HEK293T (cell line): ENCODE data around the gene EDIL3.

ENCODE experiments used
- CTCF ChIA-PET: fragments of 350-600 bp; formaldehyde crosslinking; extraction: SDS; loops from one replicate; lab custom pipeline; 2021; ENCODE audit warnings: antibody characterized with exemption, inconsistent platforms; lab: Yijun Ruan, JAX
- POLR2A ChIA-PET: fragments of 350-600 bp; formaldehyde crosslinking; extraction: SDS; loops from one replicate; lab custom pipeline; 2020; ENCODE audit warnings: antibody characterized with exemption, inconsistent platforms; lab: Yijun Ruan, JAX
- DNase-seq: peaks from one replicate; pipeline ENCODE4 v3.0.0; 2012; ENCODE audit warnings: mixed read lengths; ENCODE audit errors: extremely low spot score
- ARNT ChIP-seq: fragments of 450-650 bp; IDR thresholded peaks from 2 replicates; pipeline ENCODE4 v1.6.1; 2017; ENCODE audit warnings: mild to moderate bottlenecking
- BHLHE40 ChIP-seq: fragments of 450-650 bp; IDR thresholded peaks from 2 replicates; pipeline ENCODE4 v1.6.1; 2016; ENCODE audit warnings: mild to moderate bottlenecking, moderate library complexity, borderline replicate concordance
- CTBP1 ChIP-seq: fragments of 450-650 bp; IDR thresholded peaks from 2 replicates; pipeline ENCODE4 v1.6.1; 2016; ENCODE audit warnings: borderline replicate concordance
- ELF4 ChIP-seq: fragments of 450-650 bp; IDR thresholded peaks from 2 replicates; pipeline ENCODE4 v1.6.1; 2017; ENCODE audit warnings: antibody characterized with exemption
- FOXA1 ChIP-seq: fragments of 450-650 bp; IDR thresholded peaks from 2 replicates; pipeline ENCODE4 v1.6.1; 2016; ENCODE audit warnings: mild to moderate bottlenecking
- FOXK2 ChIP-seq: fragments of 450-650 bp; IDR thresholded peaks from 2 replicates; pipeline ENCODE4 v1.6.1; 2016; ENCODE audit warnings: mild to moderate bottlenecking
- FOXM1 ChIP-seq: fragments of 450-650 bp; IDR thresholded peaks from 2 replicates; pipeline ENCODE4 v1.6.1; 2017; ENCODE audit warnings: mild to moderate bottlenecking, borderline replicate concordance
- HDGF ChIP-seq: fragments of 450-650 bp; IDR thresholded peaks from 2 replicates; pipeline ENCODE4 v1.6.1; 2017; ENCODE audit warnings: antibody characterized with exemption, borderline replicate concordance
- L3MBTL2 ChIP-seq: fragments of 450-650 bp; conservative IDR thresholded peaks from 2 replicates; pipeline ENCODE4 v1.6.1; 2016; ENCODE audit warnings: mild to moderate bottlenecking
- LEF1 ChIP-seq: fragments of 450-650 bp; IDR thresholded peaks from 2 replicates; pipeline ENCODE4 v1.6.1; 2017; ENCODE audit warnings: mild to moderate bottlenecking, borderline replicate concordance
- NFRKB ChIP-seq: fragments of 450-650 bp; IDR thresholded peaks from 2 replicates; pipeline ENCODE4 v1.6.1; 2016; ENCODE audit warnings: mild to moderate bottlenecking, moderate library complexity
- SP1 ChIP-seq: fragments of 450-650 bp; IDR thresholded peaks from 2 replicates; pipeline ENCODE4 v1.6.1; 2017
- SUZ12 ChIP-seq: fragments of 450-650 bp; IDR thresholded peaks from 2 replicates; pipeline ENCODE4 v1.6.1; 2016; ENCODE audit warnings: mild to moderate bottlenecking
- TARDBP ChIP-seq: fragments of 450-650 bp; IDR thresholded peaks from 2 replicates; pipeline ENCODE4 v1.6.1; 2016
- ZNF384 ChIP-seq: fragments of 450-650 bp; IDR thresholded peaks from 2 replicates; pipeline ENCODE4 v1.6.1; 2016
- TF ChIP-seq, protein P1 (sequence below): fragments of 450-650 bp; IDR thresholded peaks from 2 replicates; pipeline ENCODE4 v1.6.1; 2016

The EDIL3 gene

DNA sequence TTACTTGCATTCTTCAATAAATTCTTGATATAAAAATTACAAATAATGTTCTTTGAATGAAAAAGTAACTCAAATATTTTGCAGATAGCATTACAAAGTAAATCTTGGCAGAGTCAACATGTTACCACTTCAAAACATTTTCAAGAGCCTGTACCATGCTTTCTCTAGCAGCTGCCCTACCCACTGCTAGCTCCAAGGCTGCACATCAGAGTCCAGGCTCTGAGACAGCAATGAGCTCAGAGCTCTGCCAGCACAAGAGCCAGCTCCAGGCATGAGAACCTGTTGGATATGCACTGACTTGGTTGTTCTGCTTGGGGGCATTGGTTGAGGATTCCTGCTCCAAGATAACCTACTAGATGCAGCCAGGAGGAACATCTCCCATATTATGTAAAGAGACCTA is 452.7 kb downstream of the EDIL3 start:
- TF ChIP-seq SUZ12 = no peak
- TF ChIP-seq, protein P1, sequence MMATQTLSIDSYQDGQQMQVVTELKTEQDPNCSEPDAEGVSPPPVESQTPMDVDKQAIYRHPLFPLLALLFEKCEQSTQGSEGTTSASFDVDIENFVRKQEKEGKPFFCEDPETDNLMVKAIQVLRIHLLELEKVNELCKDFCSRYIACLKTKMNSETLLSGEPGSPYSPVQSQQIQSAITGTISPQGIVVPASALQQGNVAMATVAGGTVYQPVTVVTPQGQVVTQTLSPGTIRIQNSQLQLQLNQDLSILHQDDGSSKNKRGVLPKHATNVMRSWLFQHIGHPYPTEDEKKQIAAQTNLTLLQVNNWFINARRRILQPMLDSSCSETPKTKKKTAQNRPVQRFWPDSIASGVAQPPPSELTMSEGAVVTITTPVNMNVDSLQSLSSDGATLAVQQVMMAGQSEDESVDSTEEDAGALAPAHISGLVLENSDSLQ = no peak
- TF ChIP-seq TARDBP = no peak
- TF ChIP-seq ARNT = no peak
- TF ChIP-seq HDGF = no peak
- no peak for DNase-seq
- CTCF ChIA-PET = interaction anchor here (0.5 kb wide), 1 partner anchor 315 kb away, joined by 3 read pairs; no protein-coding TSS in a partner anchor
- POLR2A ChIA-PET = no interaction called here

DNA sequence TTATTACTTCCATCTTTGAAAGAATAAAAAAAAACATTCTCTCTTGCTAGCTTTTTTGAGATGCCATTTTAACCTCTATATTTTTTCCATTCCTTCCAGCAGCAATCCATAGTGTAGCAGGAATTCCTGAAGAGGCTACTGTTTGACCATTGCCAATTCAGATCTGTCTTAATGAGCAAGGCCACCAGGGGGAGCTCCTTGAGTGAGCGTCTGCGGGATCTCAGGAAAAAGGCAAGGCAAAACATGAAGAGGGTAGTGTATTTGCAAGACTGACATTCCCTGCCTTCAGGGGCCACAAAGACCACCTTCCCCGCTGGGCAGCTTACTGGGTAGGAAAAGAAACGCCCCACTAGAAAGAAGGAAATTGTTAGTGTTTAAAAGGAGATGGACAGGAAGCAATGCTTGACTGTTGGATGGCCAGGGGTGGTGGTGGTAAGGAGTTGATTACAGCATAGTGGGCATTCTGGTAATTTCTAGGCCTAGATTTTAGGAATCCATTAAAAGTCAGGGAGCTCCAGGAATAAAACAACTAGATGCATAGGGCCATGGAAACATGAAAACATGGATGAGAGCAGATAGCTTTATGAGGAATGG is 457.4 kb downstream of the EDIL3 start:
- POLR2A ChIA-PET = no interaction called here
- TF ChIP-seq L3MBTL2 (no peak), CTBP1 (no peak), SUZ12 (no peak), FOXA1 (no peak)
- DNase-seq = peak; percentile 61
- CTCF ChIA-PET = interaction anchor here (0.6 to 3.0 kb wide), 8 partner anchors 12 to 1170 kb away, joined by 3 to 16 read pairs (median 4); no protein-coding TSS in a partner anchor

DNA sequence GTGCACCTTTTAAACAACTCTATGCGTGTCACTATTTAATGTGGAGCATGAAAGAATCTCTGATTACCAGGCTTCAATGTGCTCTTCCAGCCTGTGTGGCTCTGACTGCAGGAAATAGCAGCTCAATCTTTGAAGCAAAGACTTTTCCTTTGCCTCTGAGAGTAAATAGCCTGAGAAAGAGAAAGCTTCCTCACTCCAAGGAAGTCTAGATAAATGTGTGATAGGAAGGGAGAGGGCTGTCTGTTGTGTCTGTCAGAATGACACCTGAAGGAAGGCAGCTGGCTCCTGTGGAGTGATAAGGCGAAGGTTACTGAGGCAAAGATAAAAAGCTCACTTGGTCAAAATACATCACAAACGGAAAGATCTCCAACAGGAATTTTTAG is 458.7 kb downstream of the EDIL3 start:
- CTCF ChIA-PET = interaction anchor here (3.0 kb wide), 1 partner anchor 14 kb away, joined by 16 read pairs; no protein-coding TSS in a partner anchor

DNA sequence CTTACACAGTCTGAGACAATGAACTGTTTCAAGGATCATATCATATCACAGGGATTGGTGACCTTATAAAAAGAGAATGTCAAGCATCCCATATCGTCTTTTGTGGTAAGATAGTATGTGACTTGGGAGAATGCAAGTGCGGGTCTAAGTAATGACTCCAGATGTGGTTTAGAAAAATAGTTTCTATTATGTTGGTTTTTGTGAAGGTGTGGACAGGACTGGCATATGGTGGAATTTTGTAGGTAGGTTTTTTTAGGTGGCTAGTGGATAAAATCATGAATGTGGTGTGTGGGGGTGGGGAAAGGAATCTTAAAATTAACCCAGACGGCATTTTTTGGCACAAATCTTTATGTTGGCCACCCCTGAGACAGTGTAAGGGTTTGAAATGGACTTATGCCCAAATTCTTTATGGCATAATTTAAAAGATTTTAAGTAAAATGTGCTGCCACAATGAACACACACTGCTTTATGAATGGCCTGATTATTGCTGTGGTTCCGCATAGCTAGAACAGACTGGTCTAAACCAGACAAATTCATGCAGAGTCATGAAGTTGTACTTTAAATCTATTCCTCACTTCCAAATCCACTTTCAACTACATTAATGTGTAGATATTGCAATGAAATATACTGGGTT is 459.2 kb downstream of the EDIL3 start:
- ChIA-PET CTCF (no interaction called here), POLR2A (no interaction called here)
- DNase-seq = no peak
- no peak for TF ChIP-seq ELF4
- TF ChIP-seq SP1 = no peak
- TF ChIP-seq FOXA1 = no peak
- TF ChIP-seq L3MBTL2 = no peak
- TF ChIP-seq NFRKB = no peak
- no peak for TF ChIP-seq CTBP1
- TF ChIP-seq HDGF = no peak
- no peak for TF ChIP-seq SUZ12
- no peak for TF ChIP-seq ARNT
- TF ChIP-seq, protein P1 = no peak
- no peak for TF ChIP-seq TARDBP
- TF ChIP-seq LEF1 = no peak
- TF ChIP-seq ZNF384 = no peak

More for the DNA sequence above, 458.7 kb downstream of the EDIL3 start:
- no peak for DNase-seq
- TF ChIP-seq FOXM1 = no peak
- no peak for TF ChIP-seq NFRKB
- TF ChIP-seq CTBP1 = no peak
- no peak for TF ChIP-seq FOXK2
- TF ChIP-seq ZNF384 = no peak
- TF ChIP-seq SP1 = no peak
- no peak for TF ChIP-seq ELF4
- no peak for TF ChIP-seq TARDBP
- TF ChIP-seq BHLHE40 = no peak
- no peak for TF ChIP-seq SUZ12
- TF ChIP-seq HDGF = no peak
- no peak for TF ChIP-seq FOXA1
- TF ChIP-seq ARNT = no peak
- TF ChIP-seq LEF1 = no peak
- no peak for TF ChIP-seq L3MBTL2
- TF ChIP-seq, protein P1 = no peak
- POLR2A ChIA-PET = no interaction called here

DNA sequence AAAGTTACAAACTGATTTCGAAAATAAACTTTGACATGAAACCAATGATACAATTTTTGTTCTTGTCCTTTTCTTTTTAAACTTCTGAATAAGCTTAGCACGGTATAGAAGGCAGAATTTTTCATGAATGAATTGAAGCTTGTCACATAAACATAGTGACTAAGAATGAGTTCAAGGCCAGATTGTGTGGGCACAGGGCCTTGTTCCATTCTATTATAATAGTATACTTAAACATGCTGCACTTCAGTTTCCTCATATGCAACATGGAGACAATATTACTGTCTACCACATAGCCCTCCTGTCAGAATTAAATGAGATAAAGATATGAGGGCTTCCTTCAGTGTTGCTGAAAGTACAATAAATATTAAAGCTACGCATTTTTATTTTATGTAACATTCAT is 459.8 kb downstream of the EDIL3 start:
- ChIA-PET CTCF (no interaction called here), POLR2A (no interaction called here)
- DNase-seq = no peak
- TF ChIP-seq NFRKB (no peak), BHLHE40 (no peak), L3MBTL2 (no peak)

DNA sequence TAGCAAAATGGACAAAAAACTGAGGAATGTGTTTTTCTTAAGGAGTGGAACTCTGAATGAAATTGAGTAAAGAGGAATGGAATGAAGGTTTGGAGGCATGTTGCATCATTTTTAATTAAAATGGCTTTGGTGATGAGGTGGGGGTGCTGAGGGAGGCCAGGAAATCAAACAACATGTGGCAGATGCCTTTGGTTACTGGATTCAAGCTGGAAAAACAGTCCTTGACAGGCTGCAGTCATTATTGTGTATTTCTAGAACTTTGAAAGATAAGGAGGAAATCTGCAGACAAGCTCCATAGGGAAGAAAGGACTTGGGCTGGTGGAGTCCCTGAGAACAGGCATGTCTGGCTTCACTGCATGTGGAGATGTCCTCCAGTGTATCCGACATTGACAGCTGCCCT is 460.5 kb downstream of the EDIL3 start:
- DNase-seq = no peak
- POLR2A ChIA-PET = no interaction called here
- CTCF ChIA-PET = no interaction called here
- TF ChIP-seq LEF1 (no peak), BHLHE40 (no peak), ARNT (no peak), FOXM1 (no peak)
- TF ChIP-seq, protein P1 = no peak
